ENCODE results near the gene ZNFX1. TPM values are rescaled to one million over a fixed set of nuclear protein-coding genes. Genes with fewer than 3 reads are reported as not detected.
A peak's percentile ranks its signal among the peaks of the same experiment; 100 is the strongest.

Gene ZNFX1
- total RNA-seq, 1 donor from 2014 or later = 36.4 TPM

DNA sequence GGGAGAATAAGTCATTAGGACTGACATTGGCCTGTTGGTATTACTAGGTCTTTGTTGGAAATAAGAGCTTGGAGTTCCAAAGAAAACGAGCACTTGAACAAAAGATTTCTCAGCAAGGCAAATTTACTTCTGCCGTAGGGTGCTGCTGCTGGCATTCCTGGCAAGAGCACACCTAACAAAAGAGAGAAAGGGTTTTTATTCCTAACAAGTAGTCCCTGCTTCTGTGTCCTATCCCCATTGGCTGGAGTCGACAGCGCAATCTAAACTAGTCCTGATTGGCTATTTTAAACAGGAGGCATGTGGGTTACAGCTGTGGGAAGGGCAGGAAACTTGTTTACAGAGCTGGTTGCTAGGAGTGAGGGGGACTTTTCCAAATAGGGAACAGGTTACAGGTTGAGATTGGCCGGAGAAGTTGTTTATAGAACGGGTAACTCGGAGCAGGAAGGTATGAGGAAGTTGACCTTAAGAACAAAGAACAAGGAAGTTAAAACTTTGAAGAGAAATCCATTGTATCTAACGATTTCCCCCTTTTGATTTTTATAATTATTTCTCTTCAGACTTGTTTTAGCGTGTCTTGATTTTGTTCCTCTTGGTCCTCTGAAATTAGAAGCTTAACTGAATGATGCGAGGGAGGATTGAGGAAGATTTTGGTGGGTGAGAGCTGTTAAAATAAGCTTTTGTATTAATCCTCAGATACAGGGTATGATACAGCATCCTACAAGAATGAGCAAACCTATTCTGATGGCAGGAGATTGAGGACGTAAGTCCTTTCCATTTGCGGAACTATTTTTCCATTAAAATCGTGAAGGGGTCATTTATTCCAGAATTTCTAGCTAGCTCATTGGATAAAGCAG lies 3.4 kb upstream of the ZNFX1 start:
- no peaks in the 10 kb centered on the region for H3K27me3 Mint-ChIP-seq (ENCODE audit: low read depth)

GRCh38 chr20:49280463-49281058 lies 2.7 kb upstream of the ZNFX1 start:
- no peaks in the 10 kb centered on the region for H3K9me3 Mint-ChIP-seq (ENCODE audit: low read depth)
- peaks cover 71% of the 10 kb centered on the region for H3K36me3 Mint-ChIP-seq (ENCODE audit: low read depth)

More for the DNA sequence above, 3.4 kb upstream of the ZNFX1 start:
- Mint-ChIP-seq H3K4me1 (ENCODE audit: low read depth) (peaks cover 77% of the 10 kb centered on the region), H3K9me3 (ENCODE audit: low read depth) (no peaks in the 10 kb centered on the region), H3K27ac (ENCODE audit: unreplicated experiment) (peak overlapping the region; percentile 89), H3K36me3 (ENCODE audit: low read depth) (peaks cover 79% of the 10 kb centered on the region), H3K4me3 (ENCODE audit: unreplicated experiment) (peak overlapping the region; percentile 99)
- TF ChIP-seq, protein P1, sequence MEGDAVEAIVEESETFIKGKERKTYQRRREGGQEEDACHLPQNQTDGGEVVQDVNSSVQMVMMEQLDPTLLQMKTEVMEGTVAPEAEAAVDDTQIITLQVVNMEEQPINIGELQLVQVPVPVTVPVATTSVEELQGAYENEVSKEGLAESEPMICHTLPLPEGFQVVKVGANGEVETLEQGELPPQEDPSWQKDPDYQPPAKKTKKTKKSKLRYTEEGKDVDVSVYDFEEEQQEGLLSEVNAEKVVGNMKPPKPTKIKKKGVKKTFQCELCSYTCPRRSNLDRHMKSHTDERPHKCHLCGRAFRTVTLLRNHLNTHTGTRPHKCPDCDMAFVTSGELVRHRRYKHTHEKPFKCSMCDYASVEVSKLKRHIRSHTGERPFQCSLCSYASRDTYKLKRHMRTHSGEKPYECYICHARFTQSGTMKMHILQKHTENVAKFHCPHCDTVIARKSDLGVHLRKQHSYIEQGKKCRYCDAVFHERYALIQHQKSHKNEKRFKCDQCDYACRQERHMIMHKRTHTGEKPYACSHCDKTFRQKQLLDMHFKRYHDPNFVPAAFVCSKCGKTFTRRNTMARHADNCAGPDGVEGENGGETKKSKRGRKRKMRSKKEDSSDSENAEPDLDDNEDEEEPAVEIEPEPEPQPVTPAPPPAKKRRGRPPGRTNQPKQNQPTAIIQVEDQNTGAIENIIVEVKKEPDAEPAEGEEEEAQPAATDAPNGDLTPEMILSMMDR (IDR thresholded peaks at IDR 0.05) = no peak
- no peak for DNase-seq (ENCODE audit: low spot score)

DNA sequence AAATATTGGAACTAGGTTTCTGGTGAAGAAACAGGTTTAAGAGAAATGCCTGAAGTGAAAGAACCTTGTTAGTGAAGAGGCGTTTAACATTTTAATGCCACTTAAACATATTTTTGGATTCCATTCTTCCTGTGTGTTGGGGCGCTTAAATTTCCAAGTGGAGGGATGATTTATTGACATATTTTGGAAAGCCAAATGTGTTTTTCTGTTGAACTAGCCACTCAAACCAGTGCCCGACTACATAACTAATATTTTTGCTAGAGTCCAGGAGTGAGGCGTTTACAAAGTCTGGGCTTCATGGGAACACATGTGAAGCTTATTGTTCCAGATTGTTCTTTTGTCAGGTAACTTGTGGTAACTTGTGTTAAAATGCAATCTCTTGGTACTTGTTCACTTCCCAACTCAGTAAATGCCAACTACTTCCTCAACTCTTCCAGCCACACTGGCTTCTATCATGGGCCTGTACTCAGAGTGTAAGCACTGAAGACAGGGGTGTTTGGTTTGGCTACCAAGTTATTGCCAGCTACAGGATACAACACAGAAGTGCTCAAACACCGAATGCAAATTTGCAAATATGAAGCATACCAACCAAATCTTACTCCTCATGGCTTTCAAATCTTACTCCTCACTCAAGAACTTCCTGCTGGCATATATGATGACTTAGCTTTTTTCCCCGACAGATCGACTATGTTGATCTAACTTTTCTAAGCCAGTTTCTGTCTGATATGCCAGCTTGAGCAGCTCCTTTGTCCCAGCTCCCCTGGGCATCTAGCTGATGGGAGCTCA lies 2.0 kb upstream of the ZNFX1 start:
- H3K27me3 Mint-ChIP-seq (ENCODE audit: low read depth) = no peaks in the 10 kb centered on the region
- H3K27ac Mint-ChIP-seq (ENCODE audit: unreplicated experiment) = peak overlapping the region; percentile 89
- peaks cover 73% of the 10 kb centered on the region for H3K4me1 Mint-ChIP-seq (ENCODE audit: low read depth)
- H3K4me3 Mint-ChIP-seq (ENCODE audit: unreplicated experiment) = peak overlapping the region; percentile 99
- DNase-seq (ENCODE audit: low spot score) = no peak
- no peaks in the 10 kb centered on the region for H3K9me3 Mint-ChIP-seq (ENCODE audit: low read depth)
- TF ChIP-seq, protein P1 (IDR thresholded peaks at IDR 0.05) = peak; percentile 4
- peaks cover 68% of the 10 kb centered on the region for H3K36me3 Mint-ChIP-seq (ENCODE audit: low read depth)

More at GRCh38 chr20:49280463-49281058, 2.7 kb upstream of the ZNFX1 start:
- Mint-ChIP-seq H3K27ac (ENCODE audit: unreplicated experiment) (peak overlapping the region; percentile 89), H3K4me1 (ENCODE audit: low read depth) (peaks cover 77% of the 10 kb centered on the region), H3K27me3 (ENCODE audit: low read depth) (no peaks in the 10 kb centered on the region), H3K4me3 (ENCODE audit: unreplicated experiment) (peak overlapping the region; percentile 99)
- TF ChIP-seq, protein P1 (IDR thresholded peaks at IDR 0.05) = no peak
- DNase-seq (ENCODE audit: low spot score) = no peak

DNA sequence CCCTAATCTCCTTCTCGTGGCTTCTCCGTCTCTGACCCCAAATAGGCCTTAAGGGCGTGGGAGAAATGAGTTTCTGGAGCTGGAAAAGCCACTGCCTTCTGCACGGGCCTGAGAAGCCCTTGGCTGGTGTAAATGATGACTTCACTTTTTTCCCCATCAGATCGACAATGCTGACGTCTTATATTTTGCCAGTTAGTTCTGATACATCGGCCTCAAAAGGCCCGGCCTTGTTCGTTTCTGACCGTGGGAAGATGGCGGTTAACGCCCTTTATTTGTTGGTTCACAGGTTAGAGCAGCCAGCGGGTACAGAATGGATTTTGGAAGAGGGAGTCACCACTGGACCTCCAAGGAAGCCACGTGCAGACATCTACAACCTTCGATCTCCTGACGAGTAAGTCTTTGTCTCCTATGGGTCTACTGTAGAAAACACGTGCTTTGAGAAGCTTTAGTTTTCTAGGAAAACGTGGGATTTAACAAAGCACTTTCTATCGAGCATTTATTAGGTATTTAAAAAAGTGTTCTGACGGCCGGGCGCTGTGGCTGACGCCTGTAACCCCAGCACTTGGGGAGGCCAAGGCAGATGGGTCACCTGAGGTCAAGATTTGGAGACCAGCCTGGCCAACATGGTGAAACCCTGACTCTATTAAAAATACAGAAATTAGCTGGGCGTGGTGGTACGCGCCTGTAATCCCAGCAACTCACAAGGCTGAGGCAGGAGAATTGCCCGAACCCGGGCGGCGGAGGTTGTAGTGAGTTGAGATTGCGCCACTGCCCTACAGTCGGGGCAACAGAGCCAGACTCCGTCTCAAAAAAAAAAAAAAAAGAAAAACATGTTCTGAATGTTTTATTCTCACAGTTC lies 1.2 kb upstream of the ZNFX1 start:
- Mint-ChIP-seq H3K4me1 (ENCODE audit: low read depth) (peaks cover 65% of the 10 kb centered on the region), H3K4me3 (ENCODE audit: unreplicated experiment) (peak overlapping the region; percentile 99), H3K36me3 (ENCODE audit: low read depth) (peaks cover 62% of the 10 kb centered on the region), H3K27me3 (ENCODE audit: low read depth) (no peaks in the 10 kb centered on the region), H3K9me3 (ENCODE audit: low read depth) (no peaks in the 10 kb centered on the region), H3K27ac (ENCODE audit: unreplicated experiment) (peak overlapping the region; percentile 89)
- DNase-seq (ENCODE audit: low spot score) = no peak
- TF ChIP-seq, protein P1 (IDR thresholded peaks at IDR 0.05) = no peak
